Activated CD4-positive, alpha-beta memory T cell treated with anti-CD3 and anti-CD28 coated beads for 36 hours (primary cell): ENCODE results near the gene SMAP2. TPM values are rescaled to one million over a fixed set of nuclear protein-coding genes. Genes with fewer than 3 reads are reported as not detected.
A peak's percentile ranks its signal among the peaks of the same experiment; 100 is the strongest.

Source experiments
- CTCF ChIA-PET: fragments of 350-600 bp; sonication (Branson Sonifier 250); formaldehyde crosslinking; loops from one replicate; lab custom pipeline; 2021; ENCODE audit warnings: antibody characterized with exemption, inconsistent platforms; lab: Charles Lee
- POLR2A ChIA-PET: fragments of 350-600 bp; sonication (Branson Sonifier 250); formaldehyde crosslinking; loops from one replicate; lab custom pipeline; 2021; ENCODE audit warnings: antibody characterized with exemption; lab: Charles Lee
- DNase-seq: peaks from one replicate; pipeline ENCODE4 v3.0.0-alpha.2; 2020
- H3K27ac Mint-ChIP-seq: one replicate; pipeline ENCODE4 v1.8.0; 2021; ENCODE audit warnings: mixed read lengths
- H3K27me3 Mint-ChIP-seq: one replicate; pipeline ENCODE4 v1.8.0; 2021; ENCODE audit warnings: mixed read lengths
- H3K36me3 Mint-ChIP-seq: one replicate; pipeline ENCODE4 v1.8.0; 2021; ENCODE audit warnings: mixed read lengths
- H3K4me1 Mint-ChIP-seq: one replicate; pipeline ENCODE4 v1.8.0; 2021; ENCODE audit warnings: low read depth, mixed read lengths
- H3K4me3 Mint-ChIP-seq: one replicate; pipeline ENCODE4 v1.8.0; 2021; ENCODE audit warnings: mild to moderate bottlenecking, mixed read lengths
- H3K9me3 Mint-ChIP-seq: one replicate; pipeline ENCODE4 v1.8.0; 2021; ENCODE audit warnings: mixed read lengths
- intact Hi-C: fragments of 100-400 bp; cut with micrococcal nuclease; formaldehyde crosslinking; loops from one replicate; pipeline ENCODE4 v1.15.1; 2023
- total RNA-seq, 2 experiments: library from RNA; stranded (reverse); gene quantifications; one replicate each; pipeline ENCODE4 v1.2.3, GENCODE V29; 2021

The SMAP2 gene
- total RNA-seq, 2 experiments from 2014 or later = 250 to 254 TPM

DNA sequence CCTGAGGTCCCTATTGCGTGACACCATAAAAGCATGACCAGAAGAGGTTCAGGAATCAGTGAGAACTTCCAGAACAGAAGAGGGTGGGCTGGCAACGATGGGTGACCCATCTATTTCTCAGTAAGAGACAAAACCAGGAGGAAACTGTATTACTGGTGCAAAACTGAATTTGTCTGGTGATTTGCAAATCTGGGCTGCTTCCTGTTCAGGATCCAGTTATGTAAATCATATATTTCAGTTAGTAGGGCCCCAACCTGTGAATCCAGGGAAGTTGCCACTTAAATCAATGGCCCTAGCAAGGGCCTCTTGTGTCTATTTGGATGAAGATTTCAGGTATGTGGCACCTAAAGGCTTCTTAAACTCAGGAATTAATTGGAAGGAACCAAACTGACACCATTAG lies 23.1 kb upstream of the SMAP2 start:
- Mint-ChIP-seq H3K4me1 (peaks cover 1% of the 10 kb centered on the region), H3K4me3 (no peak overlapping the region), H3K27me3 (no peaks in the 10 kb centered on the region), H3K9me3 (no peaks in the 10 kb centered on the region), H3K36me3 (no peaks in the 10 kb centered on the region), H3K27ac (no peak overlapping the region)
- CTCF ChIA-PET = no interaction called here
- POLR2A ChIA-PET = no interaction called here
- intact Hi-C loops = no loop called here
- no peak for DNase-seq

- Mint-ChIP-seq H3K27ac (no peak overlapping the region), H3K27me3 (no peaks in the 10 kb centered on the region), H3K36me3 (no peaks in the 10 kb centered on the region), H3K9me3 (no peaks in the 10 kb centered on the region), H3K4me3 (no peak overlapping the region), H3K4me1 (no peaks in the 10 kb centered on the region)
- intact Hi-C loops = no loop called here
- POLR2A ChIA-PET = no interaction called here
- no peak for DNase-seq
- CTCF ChIA-PET = interaction anchor here (0.7 to 1.4 kb wide), 3 partner anchors 13 to 54 kb away, joined by 3 to 7 read pairs (median 5); no protein-coding TSS in a partner anchor
Observed at GRCh38 chr1:40351124-40351523, 22.4 kb upstream of the SMAP2 start.

GRCh38 chr1:40352126-40352525 lies 21.4 kb upstream of the SMAP2 start:
- CTCF ChIA-PET = interaction anchor here (0.7 to 1.4 kb wide), 3 partner anchors 14 to 53 kb away, joined by 3 to 7 read pairs (median 5); no protein-coding TSS in a partner anchor
- H3K36me3 Mint-ChIP-seq = no peaks in the 10 kb centered on the region
- no peak for DNase-seq
- H3K4me1 Mint-ChIP-seq = peaks cover 2% of the 10 kb centered on the region
- no peaks in the 10 kb centered on the region for H3K9me3 Mint-ChIP-seq
- no peak overlapping the region for H3K27ac Mint-ChIP-seq
- H3K4me3 Mint-ChIP-seq = no peak overlapping the region
- POLR2A ChIA-PET = no interaction called here
- no peaks in the 10 kb centered on the region for H3K27me3 Mint-ChIP-seq
- intact Hi-C loops = no loop called here

DNA sequence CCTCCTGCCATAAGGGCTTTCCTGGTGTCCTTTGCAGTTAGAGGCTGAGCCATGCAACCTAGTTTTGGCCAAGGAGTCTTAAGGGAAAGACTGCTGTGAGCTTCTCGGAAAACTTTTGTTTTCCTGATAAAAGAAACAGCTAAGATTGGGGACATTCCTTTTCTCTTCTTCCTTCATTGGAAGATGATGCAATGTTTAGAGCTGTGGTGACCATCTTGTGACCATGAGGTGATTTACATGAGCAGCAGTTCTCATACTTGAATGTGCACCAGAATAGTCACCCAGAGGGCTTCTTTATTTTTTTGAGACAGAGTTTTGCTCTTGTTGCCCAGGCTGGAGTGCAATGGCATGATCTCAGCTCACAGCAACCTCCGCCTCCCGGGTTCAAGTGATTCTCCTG lies 20.4 kb upstream of the SMAP2 start:
- H3K36me3 Mint-ChIP-seq = no peaks in the 10 kb centered on the region
- H3K9me3 Mint-ChIP-seq = peaks cover 8% of the 10 kb centered on the region
- POLR2A ChIA-PET = no interaction called here
- intact Hi-C loops = no loop called here
- peaks cover 2% of the 10 kb centered on the region for H3K4me1 Mint-ChIP-seq
- CTCF ChIA-PET = interaction anchor here (0.9 kb wide), 1 partner anchor 14 kb away, joined by 4 read pairs; no protein-coding TSS in a partner anchor
- no peak for DNase-seq
- no peak overlapping the region for H3K27ac Mint-ChIP-seq
- no peaks in the 10 kb centered on the region for H3K27me3 Mint-ChIP-seq
- H3K4me3 Mint-ChIP-seq = no peak overlapping the region

- no peak for DNase-seq
- Mint-ChIP-seq H3K27ac (no peak overlapping the region), H3K27me3 (no peaks in the 10 kb centered on the region), H3K4me1 (peaks cover 4% of the 10 kb centered on the region), H3K4me3 (no peak overlapping the region), H3K9me3 (peaks cover 15% of the 10 kb centered on the region), H3K36me3 (no peaks in the 10 kb centered on the region)
- ChIA-PET POLR2A (interaction anchor here (1.2 kb wide), 1 partner anchor 24 kb away, joined by 3 read pairs; no protein-coding TSS in a partner anchor), CTCF (interaction anchor here (0.7 to 1.6 kb wide), 4 partner anchors 19 to 842 kb away, joined by 3 to 9 read pairs (median 3); no protein-coding TSS in a partner anchor)
- intact Hi-C loops = no loop called here
Observed at GRCh38 chr1:40357625-40358024, 15.9 kb upstream of the SMAP2 start.

DNA sequence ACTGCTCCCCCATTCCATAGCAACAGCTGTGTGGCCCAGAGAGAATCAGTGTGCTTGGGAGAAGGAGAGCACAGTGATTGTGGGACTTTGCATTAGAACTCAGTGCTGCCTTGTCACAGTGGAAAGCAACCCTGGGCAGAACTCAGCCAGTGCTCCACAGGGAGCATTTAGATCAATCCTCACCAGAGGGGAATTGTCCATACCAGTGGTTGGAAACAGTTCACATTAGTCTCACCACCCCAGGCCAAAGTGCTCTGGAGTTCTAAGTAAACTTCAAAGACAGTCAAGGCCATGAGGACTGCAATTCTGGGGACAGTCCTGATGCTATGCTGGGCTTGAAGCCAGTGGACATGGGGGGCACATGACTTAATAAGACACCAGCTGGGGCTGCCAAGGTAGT lies 12.9 kb upstream of the SMAP2 start:
- intact Hi-C loops = no loop called here
- Mint-ChIP-seq H3K4me3 (no peak overlapping the region), H3K27me3 (no peaks in the 10 kb centered on the region), H3K4me1 (peaks cover 18% of the 10 kb centered on the region), H3K36me3 (no peaks in the 10 kb centered on the region), H3K27ac (no peak overlapping the region), H3K9me3 (peaks cover 15% of the 10 kb centered on the region)
- DNase-seq = no peak
- POLR2A ChIA-PET = no interaction called here
- CTCF ChIA-PET = interaction anchor here (1.1 to 5.5 kb wide), 2 partner anchors 21 kb away, joined by 3 to 35 read pairs; no protein-coding TSS in a partner anchor

GRCh38 chr1:40361201-40361600 lies 12.3 kb upstream of the SMAP2 start:
- no peaks in the 10 kb centered on the region for H3K27me3 Mint-ChIP-seq
- H3K4me3 Mint-ChIP-seq = no peak overlapping the region
- peaks cover 15% of the 10 kb centered on the region for H3K9me3 Mint-ChIP-seq
- no peak for DNase-seq
- ChIA-PET POLR2A (no interaction called here), CTCF (interaction anchor here (5.5 kb wide), 1 partner anchor 22 kb away, joined by 35 read pairs; no protein-coding TSS in a partner anchor)
- H3K27ac Mint-ChIP-seq = no peak overlapping the region
- H3K36me3 Mint-ChIP-seq = no peaks in the 10 kb centered on the region
- intact Hi-C loops = no loop called here
- H3K4me1 Mint-ChIP-seq = peaks cover 18% of the 10 kb centered on the region

GRCh38 chr1:40361637-40362036 lies 11.9 kb upstream of the SMAP2 start:
- no peaks in the 10 kb centered on the region for H3K36me3 Mint-ChIP-seq
- no peak overlapping the region for H3K4me3 Mint-ChIP-seq
- H3K27ac Mint-ChIP-seq = no peak overlapping the region
- no peak for DNase-seq
- H3K9me3 Mint-ChIP-seq = peaks cover 15% of the 10 kb centered on the region
- H3K27me3 Mint-ChIP-seq = no peaks in the 10 kb centered on the region
- POLR2A ChIA-PET = no interaction called here
- CTCF ChIA-PET = interaction anchor here (5.5 kb wide), 1 partner anchor 22 kb away, joined by 35 read pairs; no protein-coding TSS in a partner anchor
- peaks cover 17% of the 10 kb centered on the region for H3K4me1 Mint-ChIP-seq
- intact Hi-C loops = no loop called here

DNA sequence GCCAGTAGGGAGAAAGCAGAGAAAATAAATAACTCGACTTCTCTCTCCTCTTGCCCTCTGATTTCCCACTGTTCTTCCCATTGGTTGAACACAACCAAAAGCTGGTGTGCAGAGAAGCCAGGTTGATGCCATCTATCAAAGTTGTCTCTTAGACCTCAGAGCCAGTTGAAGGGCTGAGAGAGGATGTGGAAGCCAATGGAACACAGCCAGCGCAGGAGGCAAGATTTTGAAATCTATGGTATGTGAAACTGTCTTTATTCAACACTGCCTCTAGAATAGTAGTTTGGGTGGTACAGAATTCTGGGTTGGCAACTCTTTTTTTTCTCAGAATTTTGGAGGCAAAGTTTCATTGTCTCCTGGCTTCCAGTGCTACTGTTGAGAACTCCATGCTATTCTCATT lies 11.3 kb upstream of the SMAP2 start:
- Mint-ChIP-seq H3K4me1 (peaks cover 15% of the 10 kb centered on the region), H3K36me3 (no peaks in the 10 kb centered on the region), H3K9me3 (peaks cover 15% of the 10 kb centered on the region), H3K27me3 (no peaks in the 10 kb centered on the region), H3K27ac (no peak overlapping the region), H3K4me3 (no peak overlapping the region)
- CTCF ChIA-PET = interaction anchor here (5.5 kb wide), 1 partner anchor 23 kb away, joined by 35 read pairs; no protein-coding TSS in a partner anchor
- POLR2A ChIA-PET = no interaction called here
- no peak for DNase-seq
- intact Hi-C loops = no loop called here

DNA sequence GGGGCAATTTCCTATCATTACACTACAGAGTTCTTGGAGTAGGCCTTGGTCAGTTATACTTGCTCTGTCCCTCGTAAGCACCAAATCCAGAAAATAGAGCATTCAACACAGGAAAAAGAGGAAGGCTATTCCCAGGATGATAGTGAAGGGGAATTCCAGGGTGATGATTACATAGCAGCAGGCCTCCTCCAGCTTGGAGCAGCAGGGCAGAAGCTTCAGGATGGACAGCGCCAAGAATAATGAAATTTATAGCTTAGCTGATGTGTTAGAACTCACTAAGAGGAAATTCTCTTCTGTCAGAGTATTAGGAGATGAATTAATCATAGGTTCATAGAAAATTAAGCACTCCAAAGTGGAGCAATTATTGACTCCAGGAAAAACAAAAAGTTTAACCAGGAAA lies 10.8 kb upstream of the SMAP2 start:
- Mint-ChIP-seq H3K4me1 (peaks cover 15% of the 10 kb centered on the region), H3K36me3 (no peaks in the 10 kb centered on the region), H3K9me3 (peaks cover 11% of the 10 kb centered on the region), H3K27me3 (no peaks in the 10 kb centered on the region), H3K27ac (no peak overlapping the region), H3K4me3 (no peak overlapping the region)
- no peak for DNase-seq
- CTCF ChIA-PET = interaction anchor here (1.7 to 5.5 kb wide), 2 partner anchors 23 to 278 kb away, joined by 4 to 35 read pairs; no protein-coding TSS in a partner anchor
- POLR2A ChIA-PET = no interaction called here
- intact Hi-C loops = no loop called here

- Mint-ChIP-seq H3K36me3 (no peaks in the 10 kb centered on the region), H3K4me1 (peaks cover 15% of the 10 kb centered on the region), H3K27ac (peak overlapping the region; percentile 62), H3K9me3 (peaks cover 3% of the 10 kb centered on the region), H3K27me3 (no peaks in the 10 kb centered on the region), H3K4me3 (no peak overlapping the region)
- peak; percentile 69 for DNase-seq
- ChIA-PET POLR2A (interaction anchor here (0.5 to 2.1 kb wide), 9 partner anchors 10 to 323 kb away, joined by 3 to 16 read pairs (median 4); partner anchors contain the start of genes CAP1 and SMAP2), CTCF (interaction anchor here (0.7 to 5.5 kb wide), 13 partner anchors 10 to 303 kb away, joined by 3 to 35 read pairs (median 4); partner anchors contain the start of gene SMAP2)
- intact Hi-C loops = no loop called here
Observed at GRCh38 chr1:40363721-40364120, 9.8 kb upstream of the SMAP2 start.

DNA sequence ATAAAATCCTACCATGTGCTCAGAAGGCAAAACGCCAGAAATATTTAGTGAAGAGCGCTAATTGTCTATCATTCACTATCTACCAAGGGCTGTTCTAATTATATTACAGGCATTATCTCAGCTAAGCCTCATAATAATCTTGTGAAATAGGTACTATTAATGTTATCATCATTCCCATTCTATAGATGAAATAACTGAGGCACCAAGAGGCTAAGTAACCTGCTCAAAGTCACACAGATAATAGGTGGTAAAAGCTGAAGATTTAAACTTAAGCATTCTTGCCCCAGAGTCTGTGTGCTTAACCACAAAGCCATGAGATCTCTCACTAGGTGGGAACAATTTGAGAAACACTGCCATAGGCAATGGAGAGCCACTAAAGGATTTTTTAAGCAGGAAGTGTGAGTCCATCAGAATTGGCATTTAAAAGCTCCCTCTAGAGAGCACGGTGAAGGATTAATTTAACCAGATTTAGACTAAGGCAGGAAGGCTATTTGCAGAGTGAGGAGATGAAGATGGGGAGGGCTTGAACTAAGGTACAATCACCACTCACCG lies 1.7 kb upstream of the SMAP2 start:
- Mint-ChIP-seq H3K27ac (no peak overlapping the region), H3K27me3 (peaks cover 1% of the 10 kb centered on the region), H3K4me3 (no peak overlapping the region), H3K36me3 (peaks cover 21% of the 10 kb centered on the region), H3K4me1 (peaks cover 26% of the 10 kb centered on the region), H3K9me3 (no peaks in the 10 kb centered on the region)
- CTCF ChIA-PET = interaction anchor here (0.7 to 4.9 kb wide), 5 partner anchors 14 to 228 kb away, joined by 3 to 32 read pairs (median 16); no protein-coding TSS in a partner anchor
- intact Hi-C loops = no loop called here
- no peak for DNase-seq
- POLR2A ChIA-PET = interaction anchor here (1.5 kb wide), 1 partner anchor 14 kb away, joined by 5 read pairs; no protein-coding TSS in a partner anchor
